BJ (cell line): Measurements from ENCODE around the gene SCN3A. TPM values are rescaled to one million over a fixed set of nuclear protein-coding genes. Genes with fewer than 3 reads are reported as not detected.

Experiments
- CTCF ChIA-PET: fragments of 350-600 bp; formaldehyde crosslinking; extraction: SDS; loops from one replicate; lab custom pipeline; 2021; ENCODE audit warnings: antibody characterized with exemption, inconsistent platforms; lab: Yijun Ruan, JAX
- POLR2A ChIA-PET: fragments of 300-600 bp; sonication (Branson Sonifier 250); formaldehyde crosslinking; extraction: SDS; loops from one replicate; lab custom pipeline; 2021; ENCODE audit warnings: antibody characterized with exemption; lab: Charles Lee
- DNase-seq: peaks from one replicate; pipeline ENCODE4 v3.0.0-alpha.2; 2011; ENCODE audit warnings: low read depth
- H3K27me3 ChIP-seq: 2 replicates; pipeline ENCODE4 v1.6.0; 2011; ENCODE audit warnings: low read length; ENCODE audit not compliant: control insufficient read depth, insufficient read depth
- H3K36me3 ChIP-seq: 2 replicates; pipeline ENCODE4 v1.5.1; 2011; ENCODE audit warnings: low read length; ENCODE audit not compliant: control insufficient read depth, insufficient read depth
- H3K4me3 ChIP-seq: 2 replicates; pipeline ENCODE4 v1.5.1; 2011; ENCODE audit warnings: low read depth, mild to moderate bottlenecking, control low read depth, low read length
- polyA plus RNA-seq: library from polyadenylated mRNA; depleted of rRNA; stranded (reverse); fragments of >200 nt; gene quantifications from 2 replicates; pipeline ENCODE4 v1.2.3, GENCODE V29; 2011
- TF ChIP-seq, protein P1 (sequence below): IDR thresholded peaks from 2 replicates; pipeline ENCODE4 v1.5.1; 2011; ENCODE audit warnings: low read depth, mild to moderate bottlenecking, control low read depth, inconsistent platforms, low read length, moderate library complexity; ENCODE audit not compliant: insufficient read depth

SCN3A gene
- polyA plus RNA-seq, 1 experiment, result 0.78 TPM

DNA sequence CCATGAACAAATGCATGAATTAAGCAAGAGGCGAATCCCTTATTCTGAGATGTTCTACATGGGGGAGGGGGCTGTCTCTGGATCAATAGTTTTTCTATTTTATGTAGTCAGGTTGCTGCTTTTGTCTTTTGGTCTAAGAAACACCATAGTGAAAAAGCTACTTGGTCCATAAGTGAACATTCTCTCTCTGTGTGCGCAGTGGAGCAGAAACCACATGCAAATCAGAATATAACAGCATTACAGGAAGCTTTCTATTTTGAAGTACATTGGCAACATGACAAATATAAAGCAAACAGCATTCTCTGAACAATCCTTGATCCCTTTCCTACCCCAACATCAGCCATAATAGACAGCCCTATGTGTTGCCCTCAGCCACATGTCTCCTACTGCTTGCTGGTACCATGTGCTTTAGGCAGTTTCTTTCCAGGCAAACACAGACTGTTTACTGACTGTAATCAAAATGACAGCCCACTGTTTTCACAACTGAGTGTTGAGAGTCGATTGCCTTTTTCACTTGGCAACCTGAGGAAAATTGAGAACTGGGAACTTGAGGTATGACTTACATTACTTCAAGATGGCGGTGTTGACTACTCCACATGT, 10.6 kb downstream of the SCN3A start:
- DNase-seq, result no peak
- TF ChIP-seq, protein P1, sequence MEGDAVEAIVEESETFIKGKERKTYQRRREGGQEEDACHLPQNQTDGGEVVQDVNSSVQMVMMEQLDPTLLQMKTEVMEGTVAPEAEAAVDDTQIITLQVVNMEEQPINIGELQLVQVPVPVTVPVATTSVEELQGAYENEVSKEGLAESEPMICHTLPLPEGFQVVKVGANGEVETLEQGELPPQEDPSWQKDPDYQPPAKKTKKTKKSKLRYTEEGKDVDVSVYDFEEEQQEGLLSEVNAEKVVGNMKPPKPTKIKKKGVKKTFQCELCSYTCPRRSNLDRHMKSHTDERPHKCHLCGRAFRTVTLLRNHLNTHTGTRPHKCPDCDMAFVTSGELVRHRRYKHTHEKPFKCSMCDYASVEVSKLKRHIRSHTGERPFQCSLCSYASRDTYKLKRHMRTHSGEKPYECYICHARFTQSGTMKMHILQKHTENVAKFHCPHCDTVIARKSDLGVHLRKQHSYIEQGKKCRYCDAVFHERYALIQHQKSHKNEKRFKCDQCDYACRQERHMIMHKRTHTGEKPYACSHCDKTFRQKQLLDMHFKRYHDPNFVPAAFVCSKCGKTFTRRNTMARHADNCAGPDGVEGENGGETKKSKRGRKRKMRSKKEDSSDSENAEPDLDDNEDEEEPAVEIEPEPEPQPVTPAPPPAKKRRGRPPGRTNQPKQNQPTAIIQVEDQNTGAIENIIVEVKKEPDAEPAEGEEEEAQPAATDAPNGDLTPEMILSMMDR, result no peak
- CTCF ChIA-PET, result interaction anchor here (1.8 kb wide), 1 partner anchor 11 kb away, joined by 4 read pairs; the partner anchor contains the start of gene SCN3A
- no peaks in the 10 kb centered on the region for H3K27me3 ChIP-seq
- POLR2A ChIA-PET, result no interaction called here
- H3K36me3 ChIP-seq, result no peaks in the 10 kb centered on the region
- H3K4me3 ChIP-seq, result no peak overlapping the region

DNA sequence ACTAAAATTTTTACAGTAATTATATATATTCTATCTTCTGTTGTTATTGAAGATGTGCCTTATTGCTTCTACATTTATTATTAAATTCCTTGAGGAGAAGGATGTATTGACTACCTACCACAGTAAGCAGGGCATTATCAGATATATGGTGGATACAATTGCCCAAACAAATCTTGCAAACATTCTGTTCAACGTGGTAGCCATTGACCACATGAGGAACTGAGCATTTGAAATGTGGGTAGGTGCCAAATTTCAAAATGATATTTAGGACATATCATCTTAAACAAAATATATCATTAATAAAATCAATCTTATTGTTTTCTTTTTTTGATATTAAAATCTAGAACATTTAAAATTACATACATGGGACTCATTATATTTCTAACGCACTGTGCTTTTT, 11.1 kb downstream of the SCN3A start:
- Histone ChIP-seq H3K27me3 (no peaks in the 10 kb centered on the region), H3K36me3 (no peaks in the 10 kb centered on the region), H3K4me3 (no peak overlapping the region)
- TF ChIP-seq, protein P1, result no peak
- no peak for DNase-seq
- CTCF ChIA-PET, result interaction anchor here (1.8 kb wide), 1 partner anchor 12 kb away, joined by 4 read pairs; the partner anchor contains the start of gene SCN3A
- POLR2A ChIA-PET, result no interaction called here

DNA sequence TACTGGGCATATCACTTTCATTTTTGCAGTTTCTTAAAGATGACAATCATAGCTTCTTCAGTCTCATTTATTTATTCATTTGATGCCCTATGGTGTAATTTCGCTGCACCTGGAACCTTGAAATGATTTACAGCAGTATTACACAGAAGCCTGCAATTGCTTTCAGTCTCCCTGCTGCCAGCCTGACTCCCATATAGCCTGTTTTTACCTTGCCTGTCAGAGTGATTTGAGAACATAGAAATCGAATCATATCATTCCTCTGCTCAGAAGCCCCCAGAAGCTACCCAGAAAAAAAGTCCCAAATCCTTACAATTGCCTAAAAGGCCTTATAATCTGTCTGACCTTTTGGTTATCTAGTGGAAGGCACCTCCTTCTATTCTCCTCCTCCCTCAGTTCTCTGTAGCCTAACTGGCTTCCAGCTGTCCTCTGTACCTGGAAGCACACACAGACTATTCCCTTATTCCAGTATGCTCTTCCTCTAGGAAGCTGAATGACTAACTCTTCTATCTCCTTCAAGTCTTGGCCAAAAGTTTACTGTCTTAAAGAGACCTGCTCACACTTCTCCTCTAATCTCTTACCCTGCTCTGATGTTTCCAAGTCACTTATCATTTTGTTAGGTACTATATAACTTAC, 12.6 kb downstream of the SCN3A start:
- no peaks in the 10 kb centered on the region for H3K27me3 ChIP-seq
- TF ChIP-seq, protein P1, result no peak
- ChIA-PET POLR2A (no interaction called here), CTCF (interaction anchor here (1.0 to 1.3 kb wide), 2 partner anchors 9 to 19 kb away, joined by 3 to 4 read pairs; no protein-coding TSS in a partner anchor)
- DNase-seq, result no peak
- no peak overlapping the region for H3K4me3 ChIP-seq
- no peaks in the 10 kb centered on the region for H3K36me3 ChIP-seq

DNA sequence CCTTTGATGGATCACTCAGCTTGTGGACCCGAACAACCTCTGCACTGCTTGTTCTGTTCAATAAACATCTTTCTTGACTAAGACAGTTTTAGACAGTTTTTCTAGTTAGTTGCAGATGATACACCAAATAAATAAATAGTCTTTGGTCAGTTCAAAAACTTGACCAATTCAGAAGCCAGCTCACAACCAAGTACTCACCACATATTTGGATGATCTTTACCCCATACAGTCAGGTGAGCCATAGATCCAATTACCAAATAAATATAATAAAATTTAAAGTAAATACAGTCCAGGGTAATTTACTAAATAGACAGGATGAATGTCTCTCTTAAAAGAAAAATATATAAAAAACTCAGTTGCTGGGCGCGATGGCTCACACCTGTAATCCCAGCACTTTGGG, 18.2 kb downstream of the SCN3A start:
- DNase-seq, result no peak
- Histone ChIP-seq H3K36me3 (no peaks in the 10 kb centered on the region), H3K27me3 (no peaks in the 10 kb centered on the region), H3K4me3 (no peak overlapping the region)
- TF ChIP-seq, protein P1, result no peak
- CTCF ChIA-PET, result no interaction called here
- POLR2A ChIA-PET, result no interaction called here

DNA sequence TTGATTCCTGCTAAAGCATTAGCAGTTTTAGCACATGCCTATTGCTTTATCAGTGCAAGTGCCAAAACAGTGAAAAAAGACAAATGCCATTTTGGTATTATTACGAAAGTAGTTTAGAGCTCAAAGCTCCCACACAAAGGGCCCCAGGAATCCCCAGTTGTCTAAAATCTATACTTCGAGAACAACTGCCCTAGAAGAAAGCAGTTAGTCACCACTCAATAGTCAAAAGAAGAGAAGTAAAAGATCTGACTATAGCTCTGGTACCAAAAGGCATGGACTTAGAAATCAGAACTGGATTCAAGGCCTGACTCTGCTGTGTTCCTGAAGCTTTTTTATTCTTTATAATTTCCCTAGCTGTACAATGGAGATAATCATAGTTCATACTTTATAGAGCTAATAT, 21.8 kb downstream of the SCN3A start:
- H3K36me3 ChIP-seq, result no peaks in the 10 kb centered on the region
- CTCF ChIA-PET, result interaction anchor here (1.6 kb wide), 2 partner anchors 9 to 167 kb away, joined by 4 to 5 read pairs; no protein-coding TSS in a partner anchor
- POLR2A ChIA-PET, result no interaction called here
- H3K27me3 ChIP-seq, result no peaks in the 10 kb centered on the region
- H3K4me3 ChIP-seq, result no peak overlapping the region
- no peak for DNase-seq
- TF ChIP-seq, protein P1, result no peak
